ENCODE data around the gene TUT7. TPM values are rescaled to one million over a fixed set of nuclear protein-coding genes. Genes with fewer than 3 reads are reported as not detected.

Gene TUT7
- total RNA-seq, 1 donor from 2014 or later, result 28.5 TPM

DNA sequence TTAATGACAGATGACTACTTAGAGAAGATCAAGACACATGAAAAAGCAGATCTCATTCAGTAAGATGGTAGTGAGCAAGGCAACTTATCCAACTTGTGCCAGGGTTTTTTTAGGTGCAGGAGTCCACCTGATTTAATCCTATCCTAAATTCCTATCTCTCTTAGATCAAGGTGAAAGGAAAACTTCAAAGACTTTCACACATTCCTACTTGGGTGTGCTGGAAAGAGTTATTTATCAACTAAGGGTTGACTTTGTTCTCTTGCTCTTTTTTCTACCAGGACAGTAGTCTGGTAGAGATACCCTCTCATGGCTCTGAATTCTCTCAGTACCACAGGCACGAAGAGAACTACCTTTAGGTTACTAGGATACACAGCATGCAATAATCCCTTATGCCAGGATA is 18.2 kb downstream of the TUT7 start:
- H3K27me3 ChIP-seq, result no peaks in the 10 kb centered on the region
- H4K20me1 ChIP-seq (ENCODE audit: low read depth), result no peaks in the 10 kb centered on the region
- H3K79me2 ChIP-seq (ENCODE audit: low read depth), result no peaks in the 10 kb centered on the region
- peaks cover 27% of the 10 kb centered on the region for H3K36me3 Mint-ChIP-seq
- H3K9ac ChIP-seq, result no peak overlapping the region
- no peak overlapping the region for H2AFZ ChIP-seq (replicated peaks)
- DNase-seq (ENCODE audit: low spot score), result no peak
- TF ChIP-seq, protein P1, sequence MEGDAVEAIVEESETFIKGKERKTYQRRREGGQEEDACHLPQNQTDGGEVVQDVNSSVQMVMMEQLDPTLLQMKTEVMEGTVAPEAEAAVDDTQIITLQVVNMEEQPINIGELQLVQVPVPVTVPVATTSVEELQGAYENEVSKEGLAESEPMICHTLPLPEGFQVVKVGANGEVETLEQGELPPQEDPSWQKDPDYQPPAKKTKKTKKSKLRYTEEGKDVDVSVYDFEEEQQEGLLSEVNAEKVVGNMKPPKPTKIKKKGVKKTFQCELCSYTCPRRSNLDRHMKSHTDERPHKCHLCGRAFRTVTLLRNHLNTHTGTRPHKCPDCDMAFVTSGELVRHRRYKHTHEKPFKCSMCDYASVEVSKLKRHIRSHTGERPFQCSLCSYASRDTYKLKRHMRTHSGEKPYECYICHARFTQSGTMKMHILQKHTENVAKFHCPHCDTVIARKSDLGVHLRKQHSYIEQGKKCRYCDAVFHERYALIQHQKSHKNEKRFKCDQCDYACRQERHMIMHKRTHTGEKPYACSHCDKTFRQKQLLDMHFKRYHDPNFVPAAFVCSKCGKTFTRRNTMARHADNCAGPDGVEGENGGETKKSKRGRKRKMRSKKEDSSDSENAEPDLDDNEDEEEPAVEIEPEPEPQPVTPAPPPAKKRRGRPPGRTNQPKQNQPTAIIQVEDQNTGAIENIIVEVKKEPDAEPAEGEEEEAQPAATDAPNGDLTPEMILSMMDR (IDR thresholded peaks at IDR 0.05), result no peak
- TF ChIP-seq EZH2 (IDR thresholded peaks at IDR 0.05) (no peak), EZH2phosphoT487 (IDR thresholded peaks at IDR 0.05) (no peak)
- H3K9me3 Mint-ChIP-seq, result no peaks in the 10 kb centered on the region
- no peak overlapping the region for H3K4me3 ChIP-seq
- no peak overlapping the region for H3K27ac ChIP-seq
- H3K36me3 ChIP-seq, result peaks cover 5% of the 10 kb centered on the region
- H3K4me2 ChIP-seq, result no peak overlapping the region
- H3K27ac Mint-ChIP-seq, result no peak overlapping the region
- no peaks in the 10 kb centered on the region for H3K9me3 ChIP-seq (ENCODE audit: low read depth)
- no peak overlapping the region for H3K4me3 Mint-ChIP-seq
- H3K27me3 Mint-ChIP-seq (ENCODE audit: insufficient read depth, low read depth), result no peaks in the 10 kb centered on the region
- no peaks in the 10 kb centered on the region for H3F3A ChIP-seq (ENCODE audit: low read depth)
- no peaks in the 10 kb centered on the region for H3K4me1 Mint-ChIP-seq
- H3K4me1 ChIP-seq, result no peaks in the 10 kb centered on the region

DNA sequence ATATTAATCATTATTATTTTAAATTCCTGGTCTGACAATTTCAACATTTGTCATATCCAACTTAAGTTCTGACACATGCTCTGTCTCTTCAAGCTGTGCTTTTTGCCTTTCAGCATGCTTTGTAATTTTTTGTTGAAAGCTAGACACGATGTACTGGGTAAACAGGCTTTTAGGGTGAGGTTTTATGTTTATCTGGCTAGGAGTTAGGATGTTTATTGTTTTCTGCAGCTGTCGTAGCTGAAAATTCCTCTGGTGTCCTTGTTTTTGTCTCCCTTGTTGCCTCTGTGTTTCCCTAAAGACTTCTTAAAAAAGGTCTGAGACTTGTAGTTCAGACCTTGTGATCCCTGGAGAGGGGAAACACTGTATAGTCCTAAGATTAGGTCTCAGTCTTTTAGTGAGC is 20.6 kb downstream of the TUT7 start:
- H3F3A ChIP-seq (ENCODE audit: low read depth), result no peaks in the 10 kb centered on the region
- H3K27me3 Mint-ChIP-seq (ENCODE audit: insufficient read depth, low read depth), result no peaks in the 10 kb centered on the region
- H3K4me1 ChIP-seq, result no peaks in the 10 kb centered on the region

DNA sequence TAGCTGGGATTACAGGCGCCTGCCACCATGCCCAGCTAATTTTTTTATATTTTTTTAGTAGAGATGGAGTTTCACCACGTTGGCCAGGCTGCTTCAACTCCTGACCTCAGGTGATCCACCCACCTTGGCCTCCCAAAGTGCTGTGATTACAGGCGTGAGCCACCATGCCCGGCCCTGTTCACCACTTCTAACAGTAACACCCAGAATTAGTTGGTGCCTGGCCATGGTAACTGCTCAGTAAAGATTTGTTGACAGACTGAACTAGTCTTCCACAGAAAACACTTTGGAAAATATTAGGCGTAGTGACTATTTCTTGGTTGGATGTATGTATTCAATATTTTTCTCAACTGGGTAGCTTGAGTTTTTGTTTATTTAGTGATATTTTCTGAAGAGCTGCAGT is 24.0 kb downstream of the TUT7 start:
- H3K36me3 ChIP-seq, result peaks cover 9% of the 10 kb centered on the region
- H3K4me3 ChIP-seq, result no peak overlapping the region
- peaks cover 21% of the 10 kb centered on the region for H3K36me3 Mint-ChIP-seq
- H3K9ac ChIP-seq, result no peak overlapping the region
- H3K9me3 Mint-ChIP-seq, result no peaks in the 10 kb centered on the region
- H3K79me2 ChIP-seq (ENCODE audit: low read depth), result no peaks in the 10 kb centered on the region
- no peaks in the 10 kb centered on the region for H3K9me3 ChIP-seq (ENCODE audit: low read depth)
- H4K20me1 ChIP-seq (ENCODE audit: low read depth), result peaks cover 9% of the 10 kb centered on the region
- H3K4me3 Mint-ChIP-seq, result no peak overlapping the region
- no peaks in the 10 kb centered on the region for H3F3A ChIP-seq (ENCODE audit: low read depth)
- no peak overlapping the region for H3K4me2 ChIP-seq
- peaks cover 3% of the 10 kb centered on the region for H3K4me1 Mint-ChIP-seq
- H2AFZ ChIP-seq (replicated peaks), result no peak overlapping the region
- H3K27me3 ChIP-seq, result no peaks in the 10 kb centered on the region
- H3K4me1 ChIP-seq, result peaks cover 12% of the 10 kb centered on the region
- DNase-seq (ENCODE audit: low spot score), result no peak
- no peaks in the 10 kb centered on the region for H3K27me3 Mint-ChIP-seq (ENCODE audit: insufficient read depth, low read depth)
- H3K27ac Mint-ChIP-seq, result no peak overlapping the region
- H3K27ac ChIP-seq, result no peak overlapping the region
- TF ChIP-seq EZH2 (IDR thresholded peaks at IDR 0.05) (no peak), EZH2phosphoT487 (IDR thresholded peaks at IDR 0.05) (no peak)
- TF ChIP-seq, protein P1 (IDR thresholded peaks at IDR 0.05), result no peak

More for the DNA sequence above, 20.6 kb downstream of the TUT7 start:
- Mint-ChIP-seq H3K4me1 (no peaks in the 10 kb centered on the region), H3K9me3 (no peaks in the 10 kb centered on the region), H3K36me3 (peaks cover 25% of the 10 kb centered on the region), H3K4me3 (no peak overlapping the region), H3K27ac (no peak overlapping the region)
- DNase-seq (ENCODE audit: low spot score), result no peak
- Histone ChIP-seq H3K79me2 (ENCODE audit: low read depth) (no peaks in the 10 kb centered on the region), H3K27ac (no peak overlapping the region), H2AFZ (replicated peaks) (no peak overlapping the region), H3K4me3 (no peak overlapping the region), H3K9me3 (ENCODE audit: low read depth) (no peaks in the 10 kb centered on the region), H3K9ac (no peak overlapping the region), H3K27me3 (no peaks in the 10 kb centered on the region), H3K4me2 (no peak overlapping the region), H4K20me1 (ENCODE audit: low read depth) (no peaks in the 10 kb centered on the region), H3K36me3 (peaks cover 5% of the 10 kb centered on the region)
- TF ChIP-seq EZH2phosphoT487 (IDR thresholded peaks at IDR 0.05) (no peak), EZH2 (IDR thresholded peaks at IDR 0.05) (no peak)
- TF ChIP-seq, protein P1 (IDR thresholded peaks at IDR 0.05), result no peak
